Lower lobe of right lung (tissue), 2 donors: ENCODE data around the gene WFDC1. TPM values are rescaled to one million over a fixed set of nuclear protein-coding genes. Genes with fewer than 3 reads are reported as not detected.

Experiments used
- ATAC-seq, 2 donors: fragments of 200-7000 bp; cut with Tn5 transposase; one replicate each; pipeline ENCODE4 v1.9.1; 2020 to 2022; ENCODE audit warnings: mild to moderate bottlenecking in 2 of 2, moderate library complexity in 2 of 2
- DNase-seq: peaks from one replicate; pipeline ENCODE4 v3.0.0-alpha.2; 2020
- H3K27ac ChIP-seq: fragments of 200-600 bp; one replicate; pipeline ENCODE4 v1.8.0; 2022
- H3K27me3 ChIP-seq: fragments of 200-600 bp; one replicate; pipeline ENCODE4 v1.8.0; 2022; ENCODE audit warnings: low read depth
- H3K36me3 ChIP-seq: fragments of 200-600 bp; one replicate; pipeline ENCODE4 v1.8.0; 2022; ENCODE audit warnings: mild to moderate bottlenecking
- H3K4me1 ChIP-seq: fragments of 200-600 bp; one replicate; pipeline ENCODE4 v1.8.0; 2022
- H3K4me3 ChIP-seq: fragments of 200-600 bp; one replicate; pipeline ENCODE4 v1.8.0; 2022; ENCODE audit warnings: mild to moderate bottlenecking
- H3K9me3 ChIP-seq: fragments of 200-600 bp; one replicate; pipeline ENCODE4 v1.8.0; 2022
- intact Hi-C: fragments of 100-400 bp; cut with DNase I; formaldehyde crosslinking; loops from one replicate; pipeline ENCODE4 v1.11.0; 2022
- total RNA-seq: library from RNA; stranded (reverse); fragmentation: NEBNext Ultra II Directional; extraction: Animal tissue kit (Norgen Biotek cat#: 25700); gene quantifications from one replicate; pipeline ENCODE4 v1.2.1, GENCODE V29; 2021
- TF ChIP-seq, protein P1 (sequence below): fragments of 200-600 bp; IDR thresholded peaks from one replicate; pipeline ENCODE4 v1.8.0; 2022; ENCODE audit warnings: antibody characterized with exemption, mild to moderate bottlenecking
- donor health status: DM: no; HTN: yes; CAD: no; lungs with severe emphysema.

Gene WFDC1
- total RNA-seq, 1 donor from 2014 or later = 18.0 TPM

DNA sequence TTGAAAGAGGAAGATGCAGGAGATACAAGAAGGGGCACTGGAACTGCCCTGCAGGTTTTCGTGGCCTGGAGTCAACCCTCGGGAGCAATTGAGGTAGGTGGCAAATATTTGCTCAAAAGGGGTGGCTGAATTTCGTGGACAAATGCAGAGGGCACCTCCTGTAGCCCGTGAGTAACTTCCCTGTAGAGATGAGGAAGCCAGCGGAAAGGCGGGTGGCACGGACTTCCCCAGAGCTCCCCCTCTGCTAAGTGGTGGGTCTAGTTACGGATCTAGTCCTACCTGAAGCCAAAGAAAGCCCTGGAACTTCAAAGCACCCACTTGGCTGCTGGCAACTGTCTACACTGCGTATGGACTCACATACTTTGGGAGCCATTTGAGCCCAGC, 72.6 kb downstream of the WFDC1 start:
- H3K27ac ChIP-seq = no peak overlapping the region
- no peaks in the 10 kb centered on the region for H3K36me3 ChIP-seq
- H3K4me1 ChIP-seq = no peaks in the 10 kb centered on the region
- ATAC-seq = peak; percentile 48 to 67
- DNase-seq = peak; percentile 60
- H3K4me3 ChIP-seq = peak overlapping the region; percentile 55
- no peaks in the 10 kb centered on the region for H3K9me3 ChIP-seq
- intact Hi-C loops = no loop called here
- TF ChIP-seq, protein P1, sequence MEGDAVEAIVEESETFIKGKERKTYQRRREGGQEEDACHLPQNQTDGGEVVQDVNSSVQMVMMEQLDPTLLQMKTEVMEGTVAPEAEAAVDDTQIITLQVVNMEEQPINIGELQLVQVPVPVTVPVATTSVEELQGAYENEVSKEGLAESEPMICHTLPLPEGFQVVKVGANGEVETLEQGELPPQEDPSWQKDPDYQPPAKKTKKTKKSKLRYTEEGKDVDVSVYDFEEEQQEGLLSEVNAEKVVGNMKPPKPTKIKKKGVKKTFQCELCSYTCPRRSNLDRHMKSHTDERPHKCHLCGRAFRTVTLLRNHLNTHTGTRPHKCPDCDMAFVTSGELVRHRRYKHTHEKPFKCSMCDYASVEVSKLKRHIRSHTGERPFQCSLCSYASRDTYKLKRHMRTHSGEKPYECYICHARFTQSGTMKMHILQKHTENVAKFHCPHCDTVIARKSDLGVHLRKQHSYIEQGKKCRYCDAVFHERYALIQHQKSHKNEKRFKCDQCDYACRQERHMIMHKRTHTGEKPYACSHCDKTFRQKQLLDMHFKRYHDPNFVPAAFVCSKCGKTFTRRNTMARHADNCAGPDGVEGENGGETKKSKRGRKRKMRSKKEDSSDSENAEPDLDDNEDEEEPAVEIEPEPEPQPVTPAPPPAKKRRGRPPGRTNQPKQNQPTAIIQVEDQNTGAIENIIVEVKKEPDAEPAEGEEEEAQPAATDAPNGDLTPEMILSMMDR = no peak
- H3K27me3 ChIP-seq = peaks cover 41% of the 10 kb centered on the region

DNA sequence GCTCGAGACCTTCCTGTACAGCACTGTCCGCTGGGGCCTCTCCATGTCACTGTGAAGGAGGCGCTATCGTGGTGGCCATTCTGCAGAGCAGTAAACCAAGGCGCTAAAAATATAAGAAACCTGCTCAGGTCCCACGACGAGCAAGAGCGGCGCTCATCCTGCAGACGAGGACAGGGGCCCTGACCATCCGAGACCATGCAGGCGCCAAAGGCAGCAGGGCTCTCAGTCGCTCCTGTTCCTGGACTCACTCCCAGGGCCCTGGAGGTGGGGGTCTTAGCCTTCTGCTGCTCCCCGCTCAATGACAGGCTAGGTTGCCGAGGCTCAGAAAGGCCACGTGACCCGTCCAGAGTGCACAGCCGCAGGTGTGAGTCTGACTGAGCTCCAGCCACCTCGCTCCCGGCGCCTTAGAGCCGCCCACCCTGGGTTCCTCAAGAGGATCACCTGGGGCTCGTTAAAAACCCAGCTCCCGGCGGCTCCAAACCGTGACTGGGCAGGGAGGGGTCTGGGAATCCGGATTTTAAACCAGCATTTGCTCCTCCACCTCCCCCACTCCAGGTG, 73.2 kb downstream of the WFDC1 start:
- Histone ChIP-seq H3K4me3 (peak overlapping the region; percentile 55), H3K9me3 (no peaks in the 10 kb centered on the region), H3K27ac (peak overlapping the region; percentile 74), H3K36me3 (no peaks in the 10 kb centered on the region), H3K4me1 (no peaks in the 10 kb centered on the region), H3K27me3 (peaks cover 41% of the 10 kb centered on the region)
- TF ChIP-seq, protein P1 = no peak
- ATAC-seq (peak; percentile 73 to 77), DNase-seq (peak; percentile 66)
- intact Hi-C loops = no loop called here

DNA sequence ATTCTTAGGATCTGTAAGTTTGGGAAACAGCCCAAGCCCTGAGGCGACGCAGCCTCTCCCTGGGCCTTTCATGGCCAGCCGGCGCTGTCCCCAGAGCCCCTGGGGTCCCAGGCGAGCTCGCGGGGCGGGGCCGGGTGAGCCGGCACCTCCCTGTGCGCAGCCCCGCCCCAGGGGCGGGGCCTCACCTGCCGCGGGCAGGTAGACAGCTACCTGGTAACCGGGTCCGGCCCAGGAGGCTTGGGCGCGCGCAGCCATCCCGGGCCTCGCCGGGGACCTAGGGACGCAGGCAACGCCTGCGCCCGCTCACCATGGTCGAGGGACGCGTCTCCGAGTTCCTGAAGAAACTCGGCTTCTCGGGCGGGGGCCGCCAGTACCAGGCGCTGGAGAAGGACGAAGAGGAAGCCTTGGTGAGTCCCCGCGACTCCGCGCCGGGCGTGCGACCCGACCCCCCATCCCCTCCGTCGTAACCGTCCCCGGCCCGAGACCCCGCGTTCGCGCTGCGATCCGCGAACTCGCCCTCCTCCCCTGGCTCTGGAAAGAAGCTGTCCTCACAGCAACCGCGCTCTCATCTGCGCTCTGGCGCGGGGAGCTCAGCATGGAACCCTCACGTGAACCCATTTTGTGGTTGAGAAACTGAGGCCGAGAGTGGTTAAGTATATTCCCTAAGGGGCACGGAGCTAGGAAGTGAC, 73.8 kb downstream of the WFDC1 start, which contains the start of gene ATP2C2:
ATP2C2 (plus strand) TSS at position 231 of the 689 bp plus-strand sequence; CDS start at position 309, 78 bp downstream.
- TF ChIP-seq, protein P1 = no peak
- Histone ChIP-seq H3K36me3 (no peaks in the 10 kb centered on the region), H3K9me3 (no peaks in the 10 kb centered on the region), H3K27ac (peak within 1 kb of the TSS; percentile 74), H3K4me3 (peak within 1 kb of the TSS; percentile 55), H3K4me1 (no peaks in the 10 kb centered on the region), H3K27me3 (peaks cover 41% of the 10 kb centered on the region)
- intact Hi-C loops = no loop called here
- peak; percentile 97 for ATAC-seq
- peak; percentile 85 for DNase-seq

DNA sequence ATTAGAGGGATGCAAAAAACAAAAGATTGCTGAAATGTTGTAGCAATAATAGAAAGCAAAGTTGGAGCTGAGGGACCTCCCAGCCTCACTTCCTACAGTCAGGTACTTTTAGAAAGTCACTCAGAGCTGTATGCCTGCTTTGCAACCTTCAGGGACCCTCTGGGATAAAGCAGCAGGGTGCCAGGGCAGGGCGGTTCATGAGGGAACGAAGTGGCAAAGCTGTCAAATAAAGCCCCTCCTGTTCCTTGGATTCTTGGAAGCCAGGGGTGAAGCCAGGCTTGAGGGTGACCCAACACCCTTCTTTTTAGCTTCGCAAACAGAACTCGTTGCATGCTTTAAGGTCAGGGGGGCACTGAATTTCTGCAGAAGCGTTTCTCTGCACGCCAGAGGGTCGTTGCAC, 74.4 kb downstream of the WFDC1 start:
- ATAC-seq (no peak), DNase-seq (no peak)
- H3K9me3 ChIP-seq = no peaks in the 10 kb centered on the region
- TF ChIP-seq, protein P1 = no peak
- H3K27ac ChIP-seq = no peak overlapping the region
- no peaks in the 10 kb centered on the region for H3K4me1 ChIP-seq
- peak overlapping the region; percentile 55 for H3K4me3 ChIP-seq
- peaks cover 41% of the 10 kb centered on the region for H3K27me3 ChIP-seq
- intact Hi-C loops = no loop called here
- no peaks in the 10 kb centered on the region for H3K36me3 ChIP-seq

DNA sequence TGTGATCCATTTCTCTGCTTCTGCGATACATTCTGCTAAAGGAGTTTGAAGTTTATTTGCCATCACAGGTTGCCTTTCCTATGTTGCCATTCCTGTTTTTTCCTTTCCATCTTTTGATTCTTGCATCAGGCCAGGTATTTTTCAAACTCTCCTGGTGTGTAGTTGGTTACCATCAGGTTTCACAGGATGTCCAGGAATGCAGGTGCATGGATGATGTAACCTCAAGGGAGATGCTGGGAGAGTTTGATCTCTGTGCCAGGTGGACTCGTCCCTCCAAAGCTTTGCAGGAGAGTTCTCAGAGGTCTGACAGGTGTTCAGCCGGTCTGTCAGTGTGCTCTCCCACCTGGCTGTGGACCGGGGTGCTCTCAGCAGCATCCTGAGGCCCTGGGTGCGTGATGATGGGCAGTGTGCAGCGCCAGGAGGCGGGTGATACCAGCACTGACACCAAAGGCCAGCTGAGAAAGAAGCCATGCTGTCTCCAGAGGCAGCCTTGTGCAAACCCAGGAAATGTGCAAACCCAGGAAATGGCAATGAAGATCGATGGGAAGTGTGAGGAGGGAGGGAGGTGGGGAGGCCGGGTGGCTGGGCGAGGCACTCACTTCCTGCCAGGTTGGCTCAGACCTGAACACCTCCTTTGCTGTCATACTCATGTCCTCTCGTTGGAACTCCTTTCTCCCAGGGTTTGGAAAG, 75.4 kb downstream of the WFDC1 start:
- TF ChIP-seq, protein P1 = no peak
- H3K4me1 ChIP-seq = no peaks in the 10 kb centered on the region
- intact Hi-C loops = no loop called here
- DNase-seq = no peak
- H3K4me3 ChIP-seq = no peak overlapping the region
- ATAC-seq = peak; percentile 7 to 13
- no peaks in the 10 kb centered on the region for H3K9me3 ChIP-seq
- H3K36me3 ChIP-seq = no peaks in the 10 kb centered on the region
- H3K27ac ChIP-seq = no peak overlapping the region
- peaks cover 41% of the 10 kb centered on the region for H3K27me3 ChIP-seq
